Spleen (tissue), 7 donors: Measurements from ENCODE around the gene CEP72.

Experiments
- CTCF ChIP-seq, 11 experiments: fragments of 200-600 bp in 7 of 11; fragments of 450-650 bp in 4 of 11; sonication (generic) in 4 of 11; IDR thresholded peaks in 8 of 11; conservative IDR thresholded peaks in 3 of 11; 1 replicate in 7 of 11; 2 replicates in 4 of 11; pipeline versions ENCODE4 v1.4.0 to v1.8.0; 2016 to 2021; ENCODE audit warnings: antibody characterized with exemption in 11 of 11, inconsistent platforms in 4 of 11, mild to moderate bottlenecking in 1 of 11
- POLR2A ChIP-seq, 3 donors: fragments of 450-650 bp; IDR thresholded peaks; one replicate each; pipeline ENCODE4 v1.5.1; 2017; ENCODE audit warnings: antibody characterized with exemption in 3 of 3, mild to moderate bottlenecking in 1 of 3
- POLR2AphosphoS5 ChIP-seq, 3 donors: sonication (generic); formaldehyde crosslinking; IDR thresholded peaks; one replicate each; pipeline ENCODE4 v1.5.1; 2017; ENCODE audit warnings: antibody characterized with exemption in 3 of 3
- donor health status: DM: no; HTN: no; CAD: no; lungs with moderate emphysema.
- donor health status: DM: no; HTN: no; CAD: no.
- donor health status: DM: no; HTN: no; CAD: no.

GRCh38 chr5:587403-587802 lies 24.7 kb upstream of the CEP72 start:
- TF ChIP-seq POLR2A (IDR thresholded peaks at IDR 0.05), result no peak
- no peak for TF ChIP-seq CTCF (IDR thresholded peaks at IDR 0.05 in 8 of 11, conservative IDR thresholded peaks at IDR 0.05 in 3 of 11)
- TF ChIP-seq POLR2AphosphoS5 (IDR thresholded peaks at IDR 0.05), result no peak
